IMR-90 (cell line): ENCODE results near the gene ATF6B. TPM values are rescaled to one million over a fixed set of nuclear protein-coding genes. Genes with fewer than 3 reads are reported as not detected.

ENCODE experiments used
- ATAC-seq: fragments of 200-7000 bp; cut with Tn5 transposase; 2 replicates; pipeline ENCODE4 v1.9.1; 2020; ENCODE audit warnings: low read depth, mild to moderate bottlenecking, moderate library complexity
- BruUV-seq: library from RNA; stranded (reverse); fragments of 400-500 nt; replicated peaks from 2 replicates; lab custom pipeline; 2021; lab: Mats Ljungman, UMichigan
- CTCF ChIA-PET: fragments of 300-600 bp; formaldehyde crosslinking; extraction: SDS; loops from one replicate; lab custom pipeline; 2021; ENCODE audit warnings: antibody characterized with exemption; lab: Yijun Ruan, JAX
- POLR2A ChIA-PET: fragments of 300-600 bp; sonication (Branson Sonifier 250); formaldehyde crosslinking; loops from one replicate; lab custom pipeline; 2022; ENCODE audit warnings: antibody characterized with exemption; ENCODE audit not compliant: unreplicated experiment; lab: Charles Lee
- DNase-seq: peaks from one replicate; pipeline ENCODE4 v3.0.0; 2013
- H2AFZ ChIP-seq: replicated peaks from 2 replicates; pipeline ENCODE3; 2013; ENCODE audit warnings: low read length, mild to moderate bottlenecking; ENCODE audit not compliant: poor library complexity
- H2AK5ac ChIP-seq: 2 replicates; pipeline ENCODE4 v1.6.1; 2013; ENCODE audit warnings: low read depth, low read length, inconsistent platforms
- H2AK9ac ChIP-seq: replicated peaks from 2 replicates; pipeline ENCODE3; 2013; ENCODE audit warnings: mild to moderate bottlenecking, low read depth, low read length, moderate library complexity; ENCODE audit not compliant: poor library complexity
- H2BK120ac ChIP-seq: 2 replicates; pipeline ENCODE4 v1.6.1; 2013; ENCODE audit warnings: low read depth, low read length, inconsistent platforms
- H2BK15ac ChIP-seq: 3 replicates; pipeline ENCODE4 v1.6.1; 2013; ENCODE audit warnings: low read depth, low read length, inconsistent platforms
- H2BK20ac ChIP-seq: 2 replicates; pipeline ENCODE4 v1.6.1; 2013; ENCODE audit warnings: low read depth, mild to moderate bottlenecking, inconsistent platforms, low read length, moderate library complexity
- H2BK5ac ChIP-seq: 2 replicates; pipeline ENCODE4 v1.6.1; 2013; ENCODE audit warnings: mild to moderate bottlenecking, low read depth, low read length, inconsistent platforms; ENCODE audit not compliant: poor library complexity, severe bottlenecking
- H3K14ac ChIP-seq: replicated peaks from 2 replicates; pipeline ENCODE4 v1.6.1; 2013; ENCODE audit warnings: low read depth, low read length, inconsistent platforms
- H3K18ac ChIP-seq: 2 replicates; pipeline ENCODE4 v1.6.1; 2013; ENCODE audit warnings: low read depth, low read length, control low read depth
- H3K23ac ChIP-seq: 2 replicates; pipeline ENCODE4 v1.6.1; 2013; ENCODE audit warnings: low read depth, low read length, inconsistent platforms
- H3K27ac ChIP-seq: 2 replicates; pipeline ENCODE4 v1.5.1; 2013; ENCODE audit warnings: mild to moderate bottlenecking, control low read depth, low read length; ENCODE audit not compliant: insufficient read depth
- H3K27me3 ChIP-seq: 2 replicates; pipeline ENCODE4 v1.6.1; 2013; ENCODE audit warnings: low read length; ENCODE audit not compliant: control insufficient read depth, insufficient read depth
- H3K36me3 ChIP-seq: 2 replicates; pipeline ENCODE4 v1.6.1; 2013; ENCODE audit warnings: low read length, mixed read lengths; ENCODE audit not compliant: control insufficient read depth, insufficient read depth
- H3K4ac ChIP-seq: 2 replicates; pipeline ENCODE4 v1.6.1; 2013; ENCODE audit warnings: low read depth, low read length, inconsistent platforms
- H3K4me1 ChIP-seq: 2 replicates; pipeline ENCODE4 v1.6.1; 2013; ENCODE audit warnings: low read length, mixed read lengths; ENCODE audit not compliant: control insufficient read depth, insufficient read depth
- H3K4me2 ChIP-seq: 2 replicates; pipeline ENCODE4 v1.6.1; 2013; ENCODE audit warnings: low read depth, mild to moderate bottlenecking, control low read depth, low read length, moderate library complexity
- H3K4me3 ChIP-seq: 2 replicates; pipeline ENCODE4 v1.5.1; 2013; ENCODE audit warnings: low read depth, mild to moderate bottlenecking, control low read depth, low read length, moderate library complexity; ENCODE audit not compliant: insufficient read depth
- H3K56ac ChIP-seq: 2 replicates; pipeline ENCODE4 v1.6.1; 2013; ENCODE audit warnings: low read length, inconsistent platforms; ENCODE audit not compliant: insufficient read depth; ENCODE audit errors: extremely low read depth
- H3K79me1 ChIP-seq, 2 experiments: 2 replicates each; pipeline ENCODE4 v1.6.1; 2013; ENCODE audit warnings: low read length in 2 of 2, inconsistent platforms in 1 of 2, low read depth in 1 of 2
- H3K9ac ChIP-seq: 2 replicates; pipeline ENCODE4 v1.6.1; 2013; ENCODE audit warnings: low read depth, low read length, control low read depth
- H3K9me1 ChIP-seq: 2 replicates; pipeline ENCODE4 v1.6.1; 2013; ENCODE audit warnings: low read length, inconsistent platforms; ENCODE audit not compliant: insufficient read depth
- H3K9me3 ChIP-seq: 2 replicates; pipeline ENCODE4 v1.6.1; 2013; ENCODE audit warnings: low read length; ENCODE audit not compliant: control insufficient read depth, insufficient read depth
- H4K20me1 ChIP-seq: 2 replicates; pipeline ENCODE4 v1.6.1; 2013; ENCODE audit warnings: low read length, inconsistent platforms; ENCODE audit not compliant: insufficient read depth
- H4K5ac ChIP-seq: 2 replicates; pipeline ENCODE4 v1.6.1; 2013; ENCODE audit warnings: mild to moderate bottlenecking, low read depth, low read length, control low read depth
- H4K8ac ChIP-seq, 2 experiments: 2 replicates each; pipeline ENCODE4 v1.6.1; 2013; ENCODE audit warnings: low read depth in 2 of 2, low read length in 2 of 2, control low read depth in 1 of 2, inconsistent platforms in 1 of 2
- H4K91ac ChIP-seq: 2 replicates; pipeline ENCODE4 v1.6.1; 2013; ENCODE audit warnings: low read depth, low read length, inconsistent platforms; ENCODE audit not compliant: insufficient read depth
- RAD21 ChIP-seq: IDR thresholded peaks from 2 replicates; pipeline ENCODE4 v1.6.1; 2012; ENCODE audit warnings: low read length, improper control_type of control experiment
- RCOR1 ChIP-seq: IDR thresholded peaks from 2 replicates; pipeline ENCODE4 v1.6.1; 2012; ENCODE audit warnings: mild to moderate bottlenecking, low read length, improper control_type of control experiment; ENCODE audit not compliant: insufficient replicate concordance
- WGBS, 2 experiments: methylation state at CpG; one replicate each; pipeline versions ENCODE4 v1.1.5 to v1.1.7; 2013; ENCODE audit warnings: missing lambda C conversion rate in 2 of 2; ENCODE audit not compliant: insufficient read length in 1 of 2; ENCODE audit errors: extremely low coverage in 2 of 2; 5-methylcytosine and 5-hydroxymethylcytosine counted together
- dilution Hi-C: fragments of 300-500 bp; cut with HindIII; formaldehyde crosslinking; loops from one replicate; pipeline ENCODE4 v1.14.3; 2018; ENCODE audit warnings: low sequenced_read_pairs; ENCODE audit not compliant: unreplicated experiment
- in situ Hi-C: fragments of 300-500 bp; cut with MboI; formaldehyde crosslinking; loops from 3 replicates; pipeline ENCODE4 v1.14.3; 2019; ENCODE audit warnings: low sequenced_read_pairs, inconsistent platforms, mixed read lengths
- intact Hi-C: fragments of 100-400 bp; cut with micrococcal nuclease; formaldehyde crosslinking; loops from 2 replicates; pipeline ENCODE4 v1.10.0; 2022
- polyA plus RNA-seq, 3 experiments: library from polyadenylated mRNA; depleted of rRNA; stranded (reverse); fragments of >200 nt; gene quantifications; 2 replicates each; pipeline ENCODE4 v1.2.3, GENCODE V29; 2012; ENCODE audit warnings: low replicate concordance in 1 of 3
- total RNA-seq: library from RNA; depleted of rRNA; stranded (reverse); fragments of >200 nt; gene quantifications from 2 replicates; pipeline ENCODE4 v1.2.3, GENCODE V29; 2012

Gene ATF6B
- total and polyA plus RNA-seq, 2 of the 4 experiments (the other 2 are of a cell fraction): 7.9 to 69.6 TPM

- in situ Hi-C loops (no loop called here), dilution Hi-C loops (no loop called here), intact Hi-C loops (no loop called here)
- Histone ChIP-seq H3K4me2 (no peak overlapping the region), H3K4ac (no peak overlapping the region), H2AK5ac (no peak overlapping the region), H3K79me1 (no peaks in the 10 kb centered on the region), H3K27me3 (peaks cover 27% of the 10 kb centered on the region), H3K27ac (no peak overlapping the region), H2BK15ac (no peak overlapping the region), H3K9me1 (0 out of 2 replicates have a peak, but pooled peaks cover 4% of the 10 kb centered on the region), H3K56ac (no peak overlapping the region), H3K14ac (no peak overlapping the region), H2BK5ac (no peak overlapping the region), H3K18ac (no peak overlapping the region), H3K36me3 (peaks cover 2% of the 10 kb centered on the region; the same call in 1 of the 2 replicates), H2AK9ac (no peak overlapping the region), H4K5ac (no peak overlapping the region), H2BK120ac (no peak overlapping the region), H3K9ac (0 out of 2 replicates have a peak overlapping the region, but pooled peaks have one; percentile 17), H4K91ac (no peak overlapping the region; the same call in 1 of the 2 replicates), H4K8ac (no peak overlapping the region), H3K9me3 (peaks cover 2% of the 10 kb centered on the region; the same call in 1 of the 2 replicates), H3K4me3 (no peak overlapping the region), H2AFZ (no peak overlapping the region), H3K23ac (no peak overlapping the region), H3K4me1 (peaks cover 4% of the 10 kb centered on the region; the same call in 1 of the 2 replicates), H4K20me1 (no peaks in the 10 kb centered on the region), H2BK20ac (no peak overlapping the region)
- ATAC-seq (no peak), DNase-seq (no peak)
- 6% methylated on average over 2 of the region's 4 CpGs; no CpG with 5 or more reads in 1 of the 2 experiments for WGBS, 2 experiments
- BruUV-seq: no TSS peak
- CTCF ChIA-PET: interaction anchor here (0.9 kb wide), 1 partner anchor 10 kb away, joined by 4 read pairs; no protein-coding TSS in a partner anchor
- TF ChIP-seq RAD21 (no peak), RCOR1 (no peak)
- POLR2A ChIA-PET: no interaction called here
These were observed 18.6 kb upstream of the ATF6B start for GRCh38 chr6:32146687-32147086.
